Bronchial epithelial cell (primary cell): ENCODE data around the gene CROCC. TPM values are rescaled to one million over a fixed set of nuclear protein-coding genes. Genes with fewer than 3 reads are reported as not detected.

Experiments
- DNase-seq: peaks from one replicate; pipeline ENCODE4 v3.0.0-alpha.2; 2010; ENCODE audit warnings: low read depth
- FAIRE-seq: peaks from 2 replicates; lab custom pipeline; 2011; peaks lifted over from hg19 to GRCh38; lab: Jason Lieb, UNC
- H3K27me3 ChIP-seq: 2 replicates; pipeline ENCODE4 v1.5.1; 2011; ENCODE audit warnings: low read length; ENCODE audit not compliant: control insufficient read depth, insufficient read depth
- H3K36me3 ChIP-seq: 2 replicates; pipeline ENCODE4 v1.5.1; 2011; ENCODE audit warnings: low read length; ENCODE audit not compliant: control insufficient read depth, insufficient read depth
- H3K4me3 ChIP-seq: 2 replicates; pipeline ENCODE4 v1.5.1; 2011; ENCODE audit warnings: mild to moderate bottlenecking, low read depth, low read length, control low read depth
- CTCF ChIP-seq: IDR thresholded peaks from 2 replicates; pipeline ENCODE4 v1.5.1; 2011; ENCODE audit warnings: mild to moderate bottlenecking, moderate library complexity, low read length, control low read depth, inconsistent platforms; ENCODE audit not compliant: insufficient read depth, severe bottlenecking
- total RNA-seq: library from RNA; depleted of rRNA; stranded (reverse); fragments of >200 nt; gene quantifications from 2 replicates; pipeline ENCODE4 v1.2.1, GENCODE V29; 2014

The CROCC gene
- total RNA-seq, 1 donor from 2014 or later: 20.3 TPM

- FAIRE-seq (no peak), DNase-seq (no peak)
- Histone ChIP-seq H3K27me3 (no peaks in the 10 kb centered on the region), H3K36me3 (peaks cover 19% of the 10 kb centered on the region), H3K4me3 (no peak overlapping the region)
- TF ChIP-seq CTCF: no peak
Observed at GRCh38 chr1:17018849-17019248, 97.1 kb downstream of the CROCC start.

- H3K36me3 ChIP-seq: peaks cover 24% of the 10 kb centered on the region
- no peak for DNase-seq
- H3K27me3 ChIP-seq: no peaks in the 10 kb centered on the region
- TF ChIP-seq CTCF: no peak
- H3K4me3 ChIP-seq: no peak overlapping the region
- FAIRE-seq: no peak
Observed at GRCh38 chr1:17020502-17020901, 98.8 kb downstream of the CROCC start.

GRCh38 chr1:17021896-17022295 lies 100.2 kb downstream of the CROCC start:
- DNase-seq: no peak
- no peak for TF ChIP-seq CTCF
- no peak overlapping the region for H3K4me3 ChIP-seq
- peaks cover 27% of the 10 kb centered on the region for H3K36me3 ChIP-seq
- no peaks in the 10 kb centered on the region for H3K27me3 ChIP-seq
- FAIRE-seq: no peak

Other genes with a start within 250 kb of the CROCC start
- 2,323 and 5,262 TPM in 2 replicates for gene RNU1-4, start 181.4 kb upstream of the CROCC start, total RNA-seq
- gene RNU1-2, start 26.0 kb upstream of the CROCC start, total RNA-seq: 2,323 and 5,262 TPM in 2 replicates
- gene MFAP2, start 58.7 kb downstream of the CROCC start, total RNA-seq: 7.9 and 23.3 TPM in 2 replicates
- 30.3 and 53.8 TPM in 2 replicates for gene ATP13A2, start 90.0 kb downstream of the CROCC start, total RNA-seq
- gene SDHB, start 132.1 kb downstream of the CROCC start, total RNA-seq: 152 and 185 TPM in 2 replicates
- gene PADI2, start 197.5 kb downstream of the CROCC start, total RNA-seq: 1.0 and 1.3 TPM in 2 replicates